NCI-H1436 treated with DMSO at 0.1 percent for 48 hours (cell line): ENCODE measurements around the gene PPP2R5E.

Experiments
- DNase-seq: peaks from one replicate; lab custom pipeline; 2025; lab: John Stamatoyannopoulos, UW

The PPP2R5E gene

GRCh38 chr14:63470962-63471793 lies 72.0 kb downstream of the PPP2R5E start:
- DNase-seq = no peak

- DNase-seq = no peak
Measured at GRCh38 chr14:63468294-63468693, 74.9 kb downstream of the PPP2R5E start.

- DNase-seq = no peak
Measured at GRCh38 chr14:63467440-63468072, 75.6 kb downstream of the PPP2R5E start.

GRCh38 chr14:63465347-63465746 lies 77.8 kb downstream of the PPP2R5E start:
- no peak for DNase-seq

- no peak for DNase-seq
Measured at GRCh38 chr14:63460680-63461369, 82.4 kb downstream of the PPP2R5E start.

- DNase-seq = no peak
Measured at GRCh38 chr14:63459738-63460137, 83.4 kb downstream of the PPP2R5E start.

- DNase-seq = no peak
Measured at GRCh38 chr14:63457498-63457897, 85.7 kb downstream of the PPP2R5E start.

- DNase-seq = peak; percentile 72
Measured at GRCh38 chr14:63454863-63455622, 88.1 kb downstream of the PPP2R5E start.

GRCh38 chr14:63454436-63454835 lies 88.7 kb downstream of the PPP2R5E start:
- no peak for DNase-seq

- no peak for DNase-seq
Measured at GRCh38 chr14:63453443-63453936, 89.7 kb downstream of the PPP2R5E start.

- DNase-seq = no peak
Measured at GRCh38 chr14:63452796-63453195, 90.4 kb downstream of the PPP2R5E start.

GRCh38 chr14:63448841-63449240 lies 94.3 kb downstream of the PPP2R5E start:
- no peak for DNase-seq

GRCh38 chr14:63444588-63444987 lies 98.6 kb downstream of the PPP2R5E start:
- DNase-seq = no peak

- no peak for DNase-seq
Measured at GRCh38 chr14:63443988-63444387, 99.2 kb downstream of the PPP2R5E start.

GRCh38 chr14:63443361-63443760 lies 99.8 kb downstream of the PPP2R5E start:
- no peak for DNase-seq

- DNase-seq = no peak
Measured at GRCh38 chr14:63438065-63438757, 105.0 kb downstream of the PPP2R5E start.

- no peak for DNase-seq
Measured at GRCh38 chr14:63436286-63437098, 106.7 kb downstream of the PPP2R5E start.

GRCh38 chr14:63435838-63436237 lies 107.3 kb downstream of the PPP2R5E start:
- no peak for DNase-seq

GRCh38 chr14:63435204-63435603 lies 108.0 kb downstream of the PPP2R5E start:
- DNase-seq = no peak

- DNase-seq = no peak
Measured at GRCh38 chr14:63432888-63433552, 110.2 kb downstream of the PPP2R5E start.
